Measurements from ENCODE around the gene MAP1A. TPM values are rescaled to one million over a fixed set of nuclear protein-coding genes. Genes with fewer than 3 reads are reported as not detected.

The MAP1A gene
- total and polyA plus RNA-seq, 2 of the 13 experiments (the other 11 are each of a cell fraction or from before 2014, with no cell fraction given), result 0.01 to 0.07 TPM

- Histone ChIP-seq H3K4me1 (ENCODE audit: insufficient read depth, low read length) (peaks cover 23% of the 10 kb centered on the region), H2AFZ (ENCODE audit: low read length) (peak overlapping the region; percentile 97), H3K79me2 (ENCODE audit: insufficient read depth, low read length) (peaks cover 4% of the 10 kb centered on the region), H3K36me3 (replicated peaks in 1 of 2; ENCODE audit: control insufficient read depth in 1 of 2, insufficient read depth in 2 of 2, low read length in 2 of 2) (no peaks in the 10 kb centered on the region; a peak in 1 of 5 replicates), H3K4me3 (replicated peaks in 1 of 3; ENCODE audit: insufficient read depth in 1 of 3, low read depth in 2 of 3, low read length in 3 of 3) (peak overlapping the region; percentile 82 to 98 (median 86)), H3K4me2 (ENCODE audit: low read depth, low read length) (peak overlapping the region; percentile 96), H3K27me3 (ENCODE audit: control insufficient read depth in 1 of 2, insufficient read depth in 2 of 2, low read length in 2 of 2) (no peaks in the 10 kb centered on the region; a peak in 1 of 5 replicates), H3K27ac (ENCODE audit: extremely low read length, insufficient read depth, low read length) (peak overlapping the region; percentile 34), H3K9me3 (ENCODE audit: low read length) (no peaks in the 10 kb centered on the region), H4K20me1 (ENCODE audit: insufficient read depth, low read length) (no peaks in the 10 kb centered on the region), H3K9ac (ENCODE audit: insufficient read depth, low read depth, low read length) (peak overlapping the region; percentile 60)
- ATAC-seq (no peak; the same call in 2 of the 3 replicates), FAIRE-seq (no peak), DNase-seq (ENCODE audit: low spot score) (no peak)
- no TSS peak for BruUV-seq (replicated peaks)
- ChIA-PET POLR2A (interaction anchor here (1.2 to 2.7 kb wide), 2 partner anchors 16 to 123 kb away, joined by 3 to 24 read pairs; partner anchors contain the start of genes TUBGCP4 and ZSCAN29), CTCF (ENCODE audit: low intra/inter-chr PET ratio, low total read pairs) (no interaction called here)
- WGBS (ENCODE audit: low lambda C conversion rate), result 22% methylated on average over 7 of the region's 7 CpGs
- TF ChIP-seq PRMT3 (CRISPR knock-in tag; IDR thresholded peaks at IDR 0.05; ENCODE audit: borderline replicate concordance, low read depth) (no peak), ZNF749 (CRISPR knock-in tag; IDR thresholded peaks at IDR 0.05; ENCODE audit: borderline replicate concordance) (no peak), ZNF235 (CRISPR knock-in tag; IDR thresholded peaks at IDR 0.05; ENCODE audit: borderline replicate concordance) (no peak), AGO2 (optimal IDR thresholded peaks at IDR 0.05; ENCODE audit: low read depth, low read length) (no peak)
- in situ Hi-C loops (cut with HindIII; ENCODE audit: extremely low pct_ligation_motif_present, low pct_unique_long_range_greater_than_20kb) (no loop called here), intact Hi-C loops (cut with micrococcal nuclease; ENCODE audit: unreplicated experiment) (loop anchor here (2.0 kb wide), 1 partner anchor 17 kb away; no protein-coding TSS in a partner anchor)
These were observed 23.5 kb upstream of the MAP1A start for GRCh38 chr15:43493703-43494472.

GRCh38 chr15:43498990-43499389 lies 18.4 kb upstream of the MAP1A start:
- Histone ChIP-seq H3K27ac (ENCODE audit: extremely low read length, insufficient read depth, low read length) (no peak overlapping the region), H3K4me3 (replicated peaks in 1 of 3; ENCODE audit: insufficient read depth in 1 of 3, low read depth in 2 of 3, low read length in 3 of 3) (no peak overlapping the region), H3K9ac (ENCODE audit: insufficient read depth, low read depth, low read length) (no peak overlapping the region), H3K27me3 (ENCODE audit: control insufficient read depth in 1 of 2, insufficient read depth in 2 of 2, low read length in 2 of 2) (no peaks in the 10 kb centered on the region), H3K9me3 (ENCODE audit: low read length) (no peaks in the 10 kb centered on the region), H2AFZ (ENCODE audit: low read length) (no peak overlapping the region), H4K20me1 (ENCODE audit: insufficient read depth, low read length) (no peaks in the 10 kb centered on the region), H3K4me2 (ENCODE audit: low read depth, low read length) (no peak overlapping the region), H3K36me3 (replicated peaks in 1 of 2; ENCODE audit: control insufficient read depth in 1 of 2, insufficient read depth in 2 of 2, low read length in 2 of 2) (no peaks in the 10 kb centered on the region), H3K4me1 (ENCODE audit: insufficient read depth, low read length) (peaks cover 7% of the 10 kb centered on the region), H3K79me2 (ENCODE audit: insufficient read depth, low read length) (no peaks in the 10 kb centered on the region)
- in situ Hi-C loops (cut with HindIII; ENCODE audit: extremely low pct_ligation_motif_present, low pct_unique_long_range_greater_than_20kb) (no loop called here), intact Hi-C loops (cut with micrococcal nuclease; ENCODE audit: unreplicated experiment) (no loop called here)
- 2% methylated on average over 3 of the region's 3 CpGs for WGBS (ENCODE audit: low lambda C conversion rate)
- CTCF ChIA-PET (ENCODE audit: low intra/inter-chr PET ratio, low total read pairs), result no interaction called here
- no peak for TF ChIP-seq GMEB2 (CRISPR knock-in tag; IDR thresholded peaks at IDR 0.05; ENCODE audit: low read depth)
- no peak for TF ChIP-seq ZFP36L2 (CRISPR knock-in tag; IDR thresholded peaks at IDR 0.05)
- DNase-seq (ENCODE audit: low spot score) (no peak), FAIRE-seq (no peak), ATAC-seq (peak; percentile 51; the same call in 1 of the 3 replicates)
- POLR2A ChIA-PET, result no interaction called here
- no TSS peak for BruUV-seq (replicated peaks)

All from HepG2 (cell line).